Measurements from ENCODE around the gene RGS6.

The RGS6 gene

GRCh38 chr14:72061718-72062117, 129.5 kb downstream of the RGS6 start:
- TF ChIP-seq EZH2phosphoT487 (IDR thresholded peaks at IDR 0.05; ENCODE audit: borderline replicate concordance, low read length) (no peak), CTCF (IDR thresholded peaks at IDR 0.05; ENCODE audit: low read depth, low read length, poor library complexity, severe bottlenecking) (no peak)
- H3K4me2 ChIP-seq (ENCODE audit: low read length): no peak overlapping the region
- H4K20me1 ChIP-seq (ENCODE audit: control insufficient read depth, insufficient read depth, low read depth, low read length): no peaks in the 10 kb centered on the region
- no peaks in the 10 kb centered on the region for H3K9me2 ChIP-seq (replicated peaks; ENCODE audit: control insufficient read depth, low read length)
- H3K27me3 ChIP-seq (ENCODE audit: control insufficient read depth, low read length): no peaks in the 10 kb centered on the region
- H3K4me1 ChIP-seq (ENCODE audit: control insufficient read depth, low read length): no peaks in the 10 kb centered on the region
- H3K9me3 ChIP-seq (ENCODE audit: control insufficient read depth, insufficient read depth, low read length): no peaks in the 10 kb centered on the region
- no peaks in the 10 kb centered on the region for H3K36me3 ChIP-seq (ENCODE audit: control insufficient read depth, low read length)
- H3K4me3 ChIP-seq (ENCODE audit: low read length): no peak overlapping the region
- H3K79me2 ChIP-seq (ENCODE audit: control insufficient read depth, low read length): no peaks in the 10 kb centered on the region
- H3F3A ChIP-seq (ENCODE audit: control insufficient read depth, insufficient read depth): no peaks in the 10 kb centered on the region
- H3K27ac ChIP-seq (ENCODE audit: low read depth, low read length): no peak overlapping the region

- H3K9me3 ChIP-seq (ENCODE audit: control insufficient read depth, insufficient read depth, low read length): no peaks in the 10 kb centered on the region
- H3K27ac ChIP-seq (ENCODE audit: low read depth, low read length): no peak overlapping the region
- no peaks in the 10 kb centered on the region for H3K79me2 ChIP-seq (ENCODE audit: control insufficient read depth, low read length)
- H3K4me3 ChIP-seq (ENCODE audit: low read length): no peak overlapping the region
- no peaks in the 10 kb centered on the region for H4K20me1 ChIP-seq (ENCODE audit: control insufficient read depth, insufficient read depth, low read depth, low read length)
- no peaks in the 10 kb centered on the region for H3K9me2 ChIP-seq (replicated peaks; ENCODE audit: control insufficient read depth, low read length)
- no peak overlapping the region for H3K4me2 ChIP-seq (ENCODE audit: low read length)
- no peaks in the 10 kb centered on the region for H3F3A ChIP-seq (ENCODE audit: control insufficient read depth, insufficient read depth)
- no peak for TF ChIP-seq CTCF (IDR thresholded peaks at IDR 0.05; ENCODE audit: low read depth, low read length, poor library complexity, severe bottlenecking)
- TF ChIP-seq EZH2phosphoT487 (IDR thresholded peaks at IDR 0.05; ENCODE audit: borderline replicate concordance, low read length): no peak
- no peaks in the 10 kb centered on the region for H3K4me1 ChIP-seq (ENCODE audit: control insufficient read depth, low read length)
- no peaks in the 10 kb centered on the region for H3K27me3 ChIP-seq (ENCODE audit: control insufficient read depth, low read length)
- H3K36me3 ChIP-seq (ENCODE audit: control insufficient read depth, low read length): no peaks in the 10 kb centered on the region
Measured at GRCh38 chr14:72063761-72064282, 131.6 kb downstream of the RGS6 start.

- Histone ChIP-seq H3F3A (ENCODE audit: control insufficient read depth, insufficient read depth) (no peaks in the 10 kb centered on the region), H3K9me2 (replicated peaks; ENCODE audit: control insufficient read depth, low read length) (no peaks in the 10 kb centered on the region), H3K27ac (ENCODE audit: low read depth, low read length) (no peak overlapping the region), H3K9me3 (ENCODE audit: control insufficient read depth, insufficient read depth, low read length) (no peaks in the 10 kb centered on the region), H3K4me1 (ENCODE audit: control insufficient read depth, low read length) (no peaks in the 10 kb centered on the region), H3K4me3 (ENCODE audit: low read length) (no peak overlapping the region), H3K36me3 (ENCODE audit: control insufficient read depth, low read length) (no peaks in the 10 kb centered on the region), H4K20me1 (ENCODE audit: control insufficient read depth, insufficient read depth, low read depth, low read length) (no peaks in the 10 kb centered on the region), H3K27me3 (ENCODE audit: control insufficient read depth, low read length) (no peaks in the 10 kb centered on the region), H3K4me2 (ENCODE audit: low read length) (no peak overlapping the region), H3K79me2 (ENCODE audit: control insufficient read depth, low read length) (no peaks in the 10 kb centered on the region)
- no peak for TF ChIP-seq EZH2phosphoT487 (IDR thresholded peaks at IDR 0.05; ENCODE audit: borderline replicate concordance, low read length)
- no peak for TF ChIP-seq CTCF (IDR thresholded peaks at IDR 0.05; ENCODE audit: low read depth, low read length, poor library complexity, severe bottlenecking)
Measured at GRCh38 chr14:72064501-72064900, 132.3 kb downstream of the RGS6 start.

All from DOHH2 (cell line).